NCI-H446 treated with DMSO at 0.1 percent for 48 hours (cell line): ENCODE measurements around the gene PLA2G4B.
A peak's percentile ranks its signal among the peaks of the same experiment; 100 is the strongest.

Experiments used
- DNase-seq: peaks from one replicate; lab custom pipeline; 2025; lab: John Stamatoyannopoulos, UW

PLA2G4B gene

DNA sequence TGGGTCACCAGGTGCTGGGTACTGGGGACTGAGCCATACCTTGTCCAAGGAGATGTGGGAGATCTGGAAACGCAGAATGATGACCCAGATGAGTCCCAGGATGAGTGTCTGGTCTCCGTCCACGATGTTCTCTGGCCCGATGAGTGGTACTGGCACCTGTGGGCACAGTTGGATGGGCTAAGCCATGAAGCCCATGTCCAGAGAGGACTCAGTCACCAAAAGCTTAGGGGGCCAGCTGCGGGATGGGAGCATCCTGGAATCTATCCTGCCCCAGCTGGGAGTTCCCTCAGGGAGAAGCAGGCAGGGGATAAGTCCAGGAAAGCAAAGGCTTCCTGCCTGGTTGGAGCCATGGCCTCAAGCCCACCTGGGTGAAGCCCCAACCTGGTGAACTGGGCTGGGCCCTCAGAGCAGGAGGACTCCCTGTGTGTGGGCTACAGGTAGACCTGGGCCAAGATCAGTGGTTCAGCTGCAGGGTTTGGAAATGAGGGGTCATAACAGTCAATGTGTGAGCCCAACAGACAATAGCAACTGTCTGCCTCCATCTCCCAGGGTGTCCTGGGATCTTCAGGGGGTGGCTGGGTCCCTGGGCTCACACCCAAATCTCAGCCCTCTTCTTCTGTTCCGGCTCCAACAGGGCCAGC is 51.5 kb downstream of the PLA2G4B start:
- DNase-seq = no peak

DNA sequence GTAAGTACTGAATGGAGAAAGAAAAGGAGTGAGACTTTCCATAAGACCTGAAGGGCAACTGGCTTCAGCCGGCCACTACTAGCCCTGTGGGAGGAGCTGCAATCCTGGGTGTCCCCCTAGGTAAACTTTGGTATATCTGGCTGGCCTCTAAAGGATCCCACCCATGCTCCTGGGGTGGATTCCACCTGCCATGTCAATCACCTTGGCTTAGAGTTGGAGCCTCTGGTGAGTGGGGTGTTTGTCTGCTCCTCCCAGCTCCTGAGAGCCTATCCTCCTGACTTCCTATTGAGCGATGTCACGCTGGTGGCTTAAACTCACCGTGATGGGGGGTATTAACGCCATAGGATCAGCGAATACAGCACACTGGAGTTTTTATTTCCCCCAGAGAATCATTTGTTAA is 52.6 kb downstream of the PLA2G4B start:
- no peak for DNase-seq

DNA sequence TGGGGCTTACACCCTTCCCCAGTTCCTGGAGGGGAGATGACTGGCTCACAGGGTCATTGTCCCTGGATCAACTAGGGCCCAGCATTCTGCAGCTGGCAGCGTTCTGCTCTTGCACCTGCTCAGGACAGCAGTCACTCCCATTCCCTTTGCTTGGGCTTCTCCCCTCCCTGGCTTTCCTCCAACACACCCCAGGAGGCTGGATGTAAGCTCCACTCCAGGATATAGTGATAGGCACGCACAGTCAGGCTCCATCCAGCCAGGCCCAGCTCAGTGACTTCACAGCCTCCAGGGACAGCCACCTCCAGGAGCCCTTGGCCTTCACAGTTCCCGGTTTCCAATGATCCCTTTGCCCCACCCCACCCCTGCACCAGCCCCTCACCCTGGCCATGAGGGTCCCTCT is 53.3 kb downstream of the PLA2G4B start:
- DNase-seq = no peak

GRCh38 chr15:41892621-41893421 is 54.2 kb downstream of the PLA2G4B start:
- no peak for DNase-seq

DNA sequence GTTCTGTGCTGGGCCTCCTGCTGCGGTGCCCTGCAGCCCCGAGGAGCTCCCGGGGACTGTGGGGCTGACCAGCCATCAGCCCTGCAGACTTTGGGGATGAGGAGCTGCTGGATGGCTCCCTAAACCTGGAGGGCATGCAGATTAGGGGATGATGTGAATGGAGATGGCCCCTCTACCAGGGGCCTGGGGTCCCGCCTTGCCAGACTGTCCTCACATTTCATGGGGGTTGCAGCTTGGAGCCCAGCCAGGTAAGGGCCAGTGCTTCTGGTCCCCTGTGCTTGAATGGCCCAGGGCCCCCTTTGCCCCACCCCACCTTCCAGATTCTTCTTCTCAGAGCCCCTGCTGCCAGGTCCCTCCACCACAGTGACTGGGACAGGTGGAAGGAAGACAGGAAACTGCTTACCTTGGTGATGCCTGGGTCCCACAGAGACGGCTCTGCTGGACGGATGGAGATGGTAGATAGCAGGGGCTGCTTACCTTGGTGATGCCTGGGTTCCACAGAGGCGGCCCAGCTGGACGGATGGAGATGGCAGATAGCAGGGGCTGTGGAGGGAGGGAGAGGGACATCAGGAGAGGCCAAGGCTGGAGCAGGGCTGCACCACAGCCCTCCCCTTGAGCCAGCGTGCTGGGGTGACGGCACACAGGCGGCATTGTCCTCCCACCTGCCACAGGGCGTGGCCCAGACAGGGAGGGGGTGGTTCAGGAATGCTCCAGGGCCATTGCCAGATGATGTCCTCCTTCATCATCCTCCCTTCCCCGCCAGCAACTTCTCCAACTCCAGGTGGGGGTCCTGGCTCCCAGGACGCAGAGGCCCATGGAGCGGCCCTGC is 55.0 kb downstream of the PLA2G4B start, which contains the start of gene SPTBN5:
Gene SPTBN5 (minus strand): TSS at position 632 of the 829 bp plus-strand sequence. CDS start 556 bp downstream, at position 76.
- DNase-seq = no peak

GRCh38 chr15:41894251-41894790 is 55.7 kb downstream of the PLA2G4B start:
- DNase-seq = no peak

- DNase-seq = no peak
Observed at GRCh38 chr15:41894791-41895463, 56.3 kb downstream of the PLA2G4B start.

DNA sequence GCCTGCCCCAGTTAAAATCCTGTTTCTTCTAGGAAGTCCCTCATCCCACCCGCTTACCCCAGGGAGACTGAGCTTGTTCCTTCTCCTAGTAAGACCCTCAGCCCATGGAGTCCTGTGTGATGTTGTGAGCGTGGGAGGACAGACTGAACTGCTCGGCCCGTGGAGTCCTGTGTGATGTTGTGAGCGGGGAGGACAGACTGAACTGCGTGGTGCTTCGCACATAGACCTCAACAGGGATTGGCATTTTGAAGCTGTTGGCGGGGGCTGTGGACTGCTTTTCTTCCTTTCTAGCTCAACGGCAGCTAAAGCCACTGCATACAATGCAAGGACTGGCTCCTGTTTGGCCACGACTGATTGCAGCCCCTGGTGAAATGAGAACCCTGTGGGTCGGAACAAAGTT is 56.8 kb downstream of the PLA2G4B start:
- DNase-seq = no peak

GRCh38 chr15:41895957-41896356 is 57.3 kb downstream of the PLA2G4B start:
- no peak for DNase-seq

- no peak for DNase-seq
Observed at GRCh38 chr15:41896566-41896965, 57.9 kb downstream of the PLA2G4B start.

GRCh38 chr15:41897363-41897799 is 58.7 kb downstream of the PLA2G4B start:
- DNase-seq = peak; percentile 4
